ENCODE results near the gene KAT2B.

KAT2B gene

GRCh38 chr3:20101041-20101440, 60.8 kb downstream of the KAT2B start:
- no peak for DNase-seq

- DNase-seq: no peak
Observed at GRCh38 chr3:20103731-20104130, 63.5 kb downstream of the KAT2B start.

- DNase-seq: peak; percentile 19
Observed at GRCh38 chr3:20104167-20104661, 64.0 kb downstream of the KAT2B start.

- no peak for DNase-seq
Observed at GRCh38 chr3:20105513-20106280, 65.5 kb downstream of the KAT2B start.

GRCh38 chr3:20107722-20108121, 67.5 kb downstream of the KAT2B start:
- DNase-seq: no peak

- DNase-seq: no peak
Observed at GRCh38 chr3:20108869-20109268, 68.6 kb downstream of the KAT2B start.

GRCh38 chr3:20110826-20111225, 70.6 kb downstream of the KAT2B start:
- no peak for DNase-seq

GRCh38 chr3:20111836-20112235, 71.6 kb downstream of the KAT2B start:
- no peak for DNase-seq

- no peak for DNase-seq
Observed at GRCh38 chr3:20121088-20121487, 80.8 kb downstream of the KAT2B start.

GRCh38 chr3:20123131-20123652, 82.9 kb downstream of the KAT2B start:
- no peak for DNase-seq

GRCh38 chr3:20125289-20125688, 85.0 kb downstream of the KAT2B start:
- DNase-seq: no peak

- DNase-seq: no peak
Observed at GRCh38 chr3:20125897-20126296, 85.7 kb downstream of the KAT2B start.

- no peak for DNase-seq
Observed at GRCh38 chr3:20128358-20128757, 88.1 kb downstream of the KAT2B start.

- no peak for DNase-seq
Observed at GRCh38 chr3:20130106-20130505, 89.9 kb downstream of the KAT2B start.

GRCh38 chr3:20136231-20136630, 96.0 kb downstream of the KAT2B start:
- DNase-seq: no peak

- no peak for DNase-seq
Observed at GRCh38 chr3:20137647-20138046, 97.4 kb downstream of the KAT2B start.

- DNase-seq: no peak
Observed at GRCh38 chr3:20140881-20141280, 100.6 kb downstream of the KAT2B start.

- no peak for DNase-seq
Observed at GRCh38 chr3:20141316-20141715, 101.1 kb downstream of the KAT2B start.

GRCh38 chr3:20141851-20142250, 101.6 kb downstream of the KAT2B start:
- DNase-seq: no peak

- DNase-seq: no peak
Observed at GRCh38 chr3:20142517-20142916, 102.3 kb downstream of the KAT2B start.

- no peak for DNase-seq
Observed at GRCh38 chr3:20143519-20143918, 103.3 kb downstream of the KAT2B start.

GRCh38 chr3:20145874-20146273, 105.6 kb downstream of the KAT2B start:
- no peak for DNase-seq

GRCh38 chr3:20146301-20146700, 106.1 kb downstream of the KAT2B start:
- no peak for DNase-seq

GRCh38 chr3:20147361-20147760, 107.1 kb downstream of the KAT2B start:
- DNase-seq: no peak

GRCh38 chr3:20148466-20148865, 108.2 kb downstream of the KAT2B start:
- DNase-seq: no peak

Measured in activated gamma-delta T cell treated with Interleukin-2 at 50 U/mL for 16 hours (primary cell).